ENCODE data around the gene ESR1. TPM values are rescaled to one million over a fixed set of nuclear protein-coding genes. Genes with fewer than 3 reads are reported as not detected.

Gene ESR1
- total RNA-seq, 2 donors from 2014 or later = 0.47 to 0.67 TPM

- no peak for DNase-seq (ENCODE audit: low spot score)
- H3K4me1 ChIP-seq = peaks cover 0 to 20% of the 10 kb centered on the region in 2 donors
- no peaks in the 10 kb centered on the region for H3K36me3 ChIP-seq
- peak overlapping the region; percentile 52 to 71 for H3K27ac ChIP-seq
- TF ChIP-seq CTCF (IDR thresholded peaks at IDR 0.05) = no peak
- no peaks in the 10 kb centered on the region for H3K27me3 ChIP-seq
- H3K4me3 ChIP-seq = no peak overlapping the region
- H3K9me3 ChIP-seq = no peaks in the 10 kb centered on the region
Observed at GRCh38 chr6:152110886-152111820, 303.7 kb downstream of the ESR1 start.

- Histone ChIP-seq H3K4me3 (no peak overlapping the region), H3K4me1 (peaks cover 0 to 20% of the 10 kb centered on the region in 2 donors), H3K9me3 (no peaks in the 10 kb centered on the region), H3K27me3 (no peaks in the 10 kb centered on the region), H3K27ac (no peak overlapping the region), H3K36me3 (no peaks in the 10 kb centered on the region)
- TF ChIP-seq CTCF (IDR thresholded peaks at IDR 0.05) = no peak
- peak; percentile 77 for DNase-seq (ENCODE audit: low spot score)
Observed at GRCh38 chr6:152112491-152113261, 305.2 kb downstream of the ESR1 start.

- TF ChIP-seq CTCF (IDR thresholded peaks at IDR 0.05) = no peak
- Histone ChIP-seq H3K27ac (no peak overlapping the region), H3K4me3 (no peak overlapping the region), H3K4me1 (peaks cover 0 to 11% of the 10 kb centered on the region in 2 donors), H3K36me3 (peaks cover 28% of the 10 kb centered on the region), H3K9me3 (no peaks in the 10 kb centered on the region), H3K27me3 (no peaks in the 10 kb centered on the region)
- DNase-seq (ENCODE audit: low spot score) = no peak
Observed at GRCh38 chr6:152117156-152118133, 310.0 kb downstream of the ESR1 start.

GRCh38 chr6:152118224-152118623, 310.7 kb downstream of the ESR1 start:
- DNase-seq (ENCODE audit: low spot score) = no peak
- TF ChIP-seq CTCF (IDR thresholded peaks at IDR 0.05) = no peak
- Histone ChIP-seq H3K9me3 (no peaks in the 10 kb centered on the region), H3K27me3 (no peaks in the 10 kb centered on the region), H3K4me3 (no peak overlapping the region), H3K27ac (no peak overlapping the region), H3K4me1 (peaks cover 0 to 13% of the 10 kb centered on the region in 2 donors), H3K36me3 (peaks cover 30% of the 10 kb centered on the region)

- Histone ChIP-seq H3K4me1 (peaks cover 0 to 13% of the 10 kb centered on the region in 2 donors), H3K9me3 (no peaks in the 10 kb centered on the region), H3K27me3 (no peaks in the 10 kb centered on the region), H3K4me3 (no peak overlapping the region), H3K36me3 (peaks cover 35% of the 10 kb centered on the region), H3K27ac (no peak overlapping the region)
- no peak for TF ChIP-seq CTCF (IDR thresholded peaks at IDR 0.05)
- DNase-seq (ENCODE audit: low spot score) = no peak
Observed at GRCh38 chr6:152118678-152119077, 311.2 kb downstream of the ESR1 start.
